PFSK-1 (cell line): ENCODE data around the gene DNAJC17.

Experiments used
- POLR2AphosphoS5 ChIP-seq: IDR thresholded peaks from 2 replicates; pipeline ENCODE4 v1.6.1; 2012; ENCODE audit warnings: low read depth, mild to moderate bottlenecking, control low read depth, low read length, moderate library complexity
- REST ChIP-seq, 2 experiments: IDR thresholded peaks; 2 replicates each; pipeline versions ENCODE4 v1.6.1 to v1.8.0; 2011 to 2012; ENCODE audit warnings: low read depth in 2 of 2, low read length in 2 of 2, control low read depth in 1 of 2, inconsistent platforms in 1 of 2, mild to moderate bottlenecking in 1 of 2, moderate library complexity in 1 of 2; ENCODE audit not compliant: insufficient read depth in 1 of 2
- SIN3A ChIP-seq: IDR thresholded peaks from 2 replicates; pipeline ENCODE4 v1.6.1; 2012; ENCODE audit warnings: mild to moderate bottlenecking, low read length, moderate library complexity, borderline replicate concordance; ENCODE audit not compliant: insufficient read depth
- TAF1 ChIP-seq: IDR thresholded peaks from 2 replicates; pipeline ENCODE4 v1.6.1; 2012; ENCODE audit warnings: low read length, control low read depth, borderline replicate concordance; ENCODE audit not compliant: insufficient read depth

DNA sequence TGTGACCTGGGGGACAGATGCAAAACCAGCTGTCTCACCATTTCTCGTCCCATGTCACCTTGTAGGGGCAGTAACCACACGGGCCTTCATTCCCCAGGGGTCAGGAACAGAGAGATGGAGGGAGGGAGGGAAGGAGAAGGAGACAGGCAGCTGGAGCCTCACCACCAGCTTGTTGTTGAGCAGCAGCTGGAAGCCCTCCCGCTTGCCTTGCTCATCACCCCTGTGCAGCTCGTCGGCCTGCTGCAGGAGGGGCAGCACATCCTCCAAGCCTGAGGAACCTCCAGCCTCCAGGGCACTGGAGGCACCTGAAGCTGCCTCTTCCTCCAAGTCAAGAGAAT, 62.5 kb downstream of the DNAJC17 start:
- no peak for TF ChIP-seq SIN3A
- no peak for TF ChIP-seq REST (IDR thresholded peaks at IDR 0.05; ENCODE audit: insufficient read depth in 1 of 2, low read depth in 2 of 2, low read length in 2 of 2)
- no peak for TF ChIP-seq TAF1
- no peak for TF ChIP-seq POLR2AphosphoS5
